ENCODE results near the gene INO80E.
"Not testable (repeated sequence)": the region's sequence is repeated elsewhere in the genome, so short reads cannot be mapped to it uniquely, and the experiment has no call there.

Gene INO80E, protein sequence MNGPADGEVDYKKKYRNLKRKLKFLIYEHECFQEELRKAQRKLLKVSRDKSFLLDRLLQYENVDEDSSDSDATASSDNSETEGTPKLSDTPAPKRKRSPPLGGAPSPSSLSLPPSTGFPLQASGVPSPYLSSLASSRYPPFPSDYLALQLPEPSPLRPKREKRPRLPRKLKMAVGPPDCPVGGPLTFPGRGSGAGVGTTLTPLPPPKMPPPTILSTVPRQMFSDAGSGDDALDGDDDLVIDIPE

GRCh38 chr16:29995911-29996765 lies at the start of gene INO80E:
Gene INO80E (plus strand): TSS chr16:29996241. CDS start chr16:29996311, 70 bp downstream.
- Mint-ChIP-seq H3K9me3 (no peaks in the 10 kb centered on the region), H3K36me3 (peaks cover 97% of the 10 kb centered on the region), H3K4me3 (peak within 1 kb of the TSS; percentile 98), H3K4me1 (peaks cover 44% of the 10 kb centered on the region), H3K27ac (peak within 1 kb of the TSS; percentile 99)
- ATAC-seq (peak; percentile 99), DNase-seq (ENCODE audit: low spot score in 2 of 2) (peak; percentile 96 to 99)

GRCh38 chr16:29947897-29948296 lies 48.1 kb upstream of the INO80E start:
- Mint-ChIP-seq H3K9me3 (peaks cover 3% of the 10 kb centered on the region), H3K4me1 (no peaks in the 10 kb centered on the region), H3K4me3 (no peak overlapping the region), H3K36me3 (no peaks in the 10 kb centered on the region), H3K27ac (no peak overlapping the region)
- ATAC-seq (no peak), DNase-seq (ENCODE audit: low spot score in 2 of 2) (no peak)

DNA sequence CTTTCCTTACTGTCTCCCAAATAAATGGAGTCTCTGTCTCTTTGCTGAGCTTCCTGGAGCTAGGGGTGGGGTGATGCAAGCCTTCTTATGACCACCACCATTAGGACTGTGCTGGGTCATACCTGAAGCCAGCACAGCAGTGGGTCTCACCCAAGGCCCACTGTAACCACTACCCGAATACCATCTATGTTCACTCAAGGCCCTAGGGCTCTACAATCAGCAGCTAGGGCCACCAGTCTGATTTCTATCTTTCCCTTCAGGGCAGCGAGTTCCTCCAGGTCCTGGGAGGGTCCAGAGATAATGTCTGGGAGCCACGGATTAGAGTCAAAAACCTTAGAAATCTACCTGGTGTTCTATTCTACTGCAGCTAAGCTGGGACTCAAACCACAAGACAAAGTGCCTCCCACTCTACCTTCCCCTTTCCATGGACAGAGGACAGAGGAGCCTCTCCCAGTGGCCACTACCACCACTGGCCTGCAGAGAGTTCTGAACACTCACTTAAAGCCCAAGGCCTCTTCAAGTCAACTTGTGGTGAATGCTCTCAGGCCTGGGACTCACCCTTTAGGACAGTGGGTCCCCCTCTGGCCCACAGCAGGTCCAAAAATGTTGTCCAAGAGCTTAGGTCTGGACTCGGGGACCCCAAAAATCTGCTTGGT lies 45.1 kb upstream of the INO80E start:
- no peak overlapping the region for H3K27ac Mint-ChIP-seq
- no peaks in the 10 kb centered on the region for H3K36me3 Mint-ChIP-seq
- peaks cover 3% of the 10 kb centered on the region for H3K9me3 Mint-ChIP-seq
- H3K4me1 Mint-ChIP-seq: no peaks in the 10 kb centered on the region
- DNase-seq (ENCODE audit: low spot score in 2 of 2) (no peak), ATAC-seq (no peak)
- no peak overlapping the region for H3K4me3 Mint-ChIP-seq

DNA sequence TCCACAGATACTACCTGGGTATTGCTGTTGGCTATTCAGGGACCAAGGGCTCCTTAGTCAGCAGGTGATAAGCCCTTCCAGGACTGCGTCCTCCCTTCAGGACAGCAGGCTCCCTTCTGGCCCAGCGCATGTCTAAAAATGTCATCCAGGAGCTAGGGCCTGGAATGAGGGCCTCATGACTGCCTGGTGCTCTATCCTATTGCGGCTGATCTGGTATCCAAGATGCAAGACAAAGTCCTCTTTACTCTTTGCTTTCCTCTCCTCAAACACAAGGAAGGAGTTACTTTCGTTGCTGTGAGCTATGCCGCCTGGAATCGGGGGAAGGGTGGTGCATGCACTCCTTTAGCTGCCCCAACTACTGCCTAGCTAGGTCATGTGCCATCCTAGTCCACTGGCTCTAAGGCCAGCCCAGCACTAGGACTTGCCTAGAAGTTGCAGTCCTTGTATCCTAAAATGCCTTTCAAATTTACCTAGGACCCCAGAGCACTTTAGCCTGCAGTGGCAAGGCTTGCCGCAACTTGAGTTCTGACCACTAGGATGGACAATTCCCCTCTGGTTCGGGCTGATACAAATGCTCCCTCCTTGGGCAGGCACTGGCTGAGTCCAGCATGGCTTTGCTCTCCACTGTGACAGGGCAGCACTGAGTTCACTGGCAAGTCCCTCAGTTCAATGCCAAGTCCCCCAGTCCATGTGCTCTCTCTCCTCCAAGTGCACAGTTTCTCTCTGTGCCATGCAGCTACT lies 44.2 kb upstream of the INO80E start:
- Mint-ChIP-seq H3K4me3 (no peak overlapping the region), H3K4me1 (no peaks in the 10 kb centered on the region), H3K36me3 (no peaks in the 10 kb centered on the region), H3K27ac (peak overlapping the region; percentile 34), H3K9me3 (peaks cover 3% of the 10 kb centered on the region)
- ATAC-seq: no peak
- no peak for DNase-seq (ENCODE audit: low spot score in 2 of 2)

DNA sequence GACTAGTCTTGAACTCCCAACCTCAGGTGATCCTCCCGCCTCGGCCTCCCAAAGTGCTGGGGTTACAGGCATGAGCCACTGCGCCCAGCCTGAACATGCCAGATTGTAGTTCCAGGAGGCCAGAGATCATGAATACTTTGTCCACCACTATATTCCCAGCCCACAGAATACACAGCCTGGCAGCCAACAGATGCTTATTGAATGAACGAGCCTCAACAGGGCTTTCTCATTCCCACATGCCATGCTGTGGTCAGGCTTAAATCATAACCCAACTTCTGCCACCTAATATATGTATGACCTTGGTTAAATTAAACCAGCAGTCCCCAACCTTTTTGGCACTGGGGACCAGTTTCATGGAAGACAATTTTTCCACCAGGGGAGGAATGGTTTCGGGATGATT lies 37.3 kb upstream of the INO80E start:
- Mint-ChIP-seq H3K9me3 (no peaks in the 10 kb centered on the region), H3K27ac (no peak overlapping the region), H3K4me3 (no peak overlapping the region), H3K36me3 (no peaks in the 10 kb centered on the region), H3K4me1 (peaks cover 18% of the 10 kb centered on the region)
- DNase-seq (ENCODE audit: low spot score in 2 of 2): no peak
- no peak for ATAC-seq

GRCh38 chr16:29959293-29959692 lies 36.7 kb upstream of the INO80E start:
- no peak for DNase-seq (ENCODE audit: low spot score in 2 of 2)
- Mint-ChIP-seq H3K4me3 (no peak overlapping the region), H3K27ac (no peak overlapping the region), H3K9me3 (no peaks in the 10 kb centered on the region), H3K36me3 (no peaks in the 10 kb centered on the region), H3K4me1 (peaks cover 18% of the 10 kb centered on the region)
- no peak for ATAC-seq

GRCh38 chr16:29959821-29960220 lies 36.2 kb upstream of the INO80E start:
- H3K36me3 Mint-ChIP-seq; ATAC-seq; DNase-seq (ENCODE audit: low spot score in 2 of 2); H3K9me3 Mint-ChIP-seq; H3K27ac Mint-ChIP-seq; H3K4me3 Mint-ChIP-seq: not testable (repeated sequence)
- H3K4me1 Mint-ChIP-seq: peaks cover 18% of the 10 kb centered on the region

DNA sequence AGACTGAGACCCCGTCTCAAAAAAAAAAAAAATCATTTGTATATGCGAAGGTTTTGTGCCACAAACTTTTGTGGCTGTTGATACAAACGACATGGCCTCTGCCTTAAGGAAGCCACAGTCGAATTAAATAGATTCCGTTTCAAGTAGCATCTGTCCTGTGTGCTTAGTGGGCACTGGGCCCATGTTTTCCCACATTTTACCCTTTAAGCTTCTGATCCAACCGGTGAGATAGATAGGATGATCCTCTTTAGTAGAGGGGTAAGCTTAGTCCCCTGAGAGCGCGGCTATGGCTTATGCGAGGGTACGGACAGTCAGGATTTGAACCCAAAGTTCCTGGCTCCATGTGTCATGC lies 34.9 kb upstream of the INO80E start:
- no peak for DNase-seq (ENCODE audit: low spot score in 2 of 2)
- Mint-ChIP-seq H3K36me3 (no peaks in the 10 kb centered on the region), H3K4me3 (peak overlapping the region; percentile 84), H3K4me1 (peaks cover 18% of the 10 kb centered on the region), H3K27ac (peak overlapping the region; percentile 89), H3K9me3 (no peaks in the 10 kb centered on the region)
- ATAC-seq: no peak

DNA sequence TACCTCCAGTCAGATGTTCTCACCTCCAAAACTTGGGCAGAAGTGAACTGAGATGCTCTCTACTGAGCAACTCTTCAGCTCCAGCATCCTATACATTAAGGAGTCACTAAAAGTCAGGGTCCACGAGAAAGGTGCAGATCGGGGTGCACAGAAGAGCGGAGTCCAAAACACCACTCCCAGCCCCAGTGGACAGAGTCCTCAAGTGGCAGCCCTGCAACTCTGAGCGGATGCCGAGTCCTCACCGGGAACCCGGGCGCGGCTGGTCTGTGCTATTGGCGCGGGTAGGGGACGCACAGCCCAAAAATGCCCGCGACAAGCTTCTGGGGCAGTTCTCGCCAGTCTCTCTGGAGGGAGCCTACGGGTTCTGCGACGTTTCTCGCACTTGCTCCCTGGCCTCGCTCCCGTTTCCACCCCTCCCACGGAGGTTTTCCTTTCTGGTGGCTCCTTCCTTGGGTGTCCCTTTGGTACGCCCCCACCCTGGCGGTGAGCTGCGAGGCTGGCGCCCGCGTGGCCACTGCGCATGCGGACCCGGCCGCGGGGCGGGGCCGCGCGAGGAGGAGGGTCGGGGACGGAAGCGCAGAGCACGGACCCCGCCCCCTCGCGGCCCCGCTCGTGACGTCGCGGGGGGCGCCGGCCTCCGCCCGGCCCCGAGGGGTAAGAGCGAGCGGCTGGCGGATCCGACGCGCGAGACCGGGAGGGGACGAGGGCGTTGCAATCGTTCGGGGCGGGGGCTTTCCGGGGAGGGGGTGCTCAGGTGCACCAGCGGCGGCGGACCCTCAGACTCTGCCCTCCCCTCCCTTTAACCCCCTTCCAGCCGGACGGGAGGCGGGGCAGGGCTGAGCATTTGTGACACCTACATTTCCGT lies 34.3 kb upstream of the INO80E start, which contains the start of gene TMEM219:
TSS of gene TMEM219 (plus strand) at position 601 of the 865 bp plus-strand sequence. CDS start 1,065 bp downstream, outside the sequence.
- Mint-ChIP-seq H3K36me3 (no peaks in the 10 kb centered on the region), H3K4me3 (peak within 1 kb of the TSS; percentile 84), H3K27ac (peak within 1 kb of the TSS; percentile 89), H3K4me1 (peaks cover 18% of the 10 kb centered on the region), H3K9me3 (no peaks in the 10 kb centered on the region)
- DNase-seq (ENCODE audit: low spot score in 2 of 2): peak; percentile 98 to 99
- peak; percentile 90 for ATAC-seq

DNA sequence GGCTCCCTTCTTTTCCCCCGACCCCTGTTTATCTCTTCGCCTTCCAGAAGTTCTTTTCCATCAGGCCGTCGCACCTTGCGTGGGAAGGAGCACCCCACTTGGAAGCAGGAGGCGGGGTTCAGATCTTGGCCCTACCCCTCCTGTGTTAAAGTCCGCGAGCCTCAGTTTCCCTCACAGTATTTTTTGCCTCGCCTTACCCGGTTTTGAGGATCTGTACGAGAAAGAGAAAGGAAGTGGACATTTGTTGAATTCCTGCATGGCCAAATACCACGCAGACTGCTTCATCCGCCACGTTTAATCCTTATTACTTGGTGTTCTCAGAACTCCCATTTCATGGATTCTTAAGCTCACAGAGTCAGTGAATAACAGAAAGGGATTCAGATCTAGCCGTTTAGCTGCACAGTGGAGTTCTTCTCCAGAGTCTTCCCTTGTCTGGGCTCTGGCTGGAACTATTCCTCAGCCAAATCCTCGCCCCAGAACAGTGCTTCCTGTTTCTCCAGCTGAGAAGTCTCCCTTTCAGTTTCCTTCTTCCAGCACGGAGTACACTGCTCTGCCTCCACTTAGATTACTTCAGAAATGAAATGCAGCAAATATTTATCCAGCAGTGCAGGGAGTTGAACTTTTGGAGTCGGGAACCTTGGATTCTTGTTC lies 33.6 kb upstream of the INO80E start:
- DNase-seq (ENCODE audit: low spot score in 2 of 2) (no peak), ATAC-seq (no peak)
- Mint-ChIP-seq H3K27ac (peak overlapping the region; percentile 89), H3K36me3 (peaks cover 4% of the 10 kb centered on the region), H3K4me1 (peaks cover 18% of the 10 kb centered on the region), H3K4me3 (peak overlapping the region; percentile 84), H3K9me3 (no peaks in the 10 kb centered on the region)

DNA sequence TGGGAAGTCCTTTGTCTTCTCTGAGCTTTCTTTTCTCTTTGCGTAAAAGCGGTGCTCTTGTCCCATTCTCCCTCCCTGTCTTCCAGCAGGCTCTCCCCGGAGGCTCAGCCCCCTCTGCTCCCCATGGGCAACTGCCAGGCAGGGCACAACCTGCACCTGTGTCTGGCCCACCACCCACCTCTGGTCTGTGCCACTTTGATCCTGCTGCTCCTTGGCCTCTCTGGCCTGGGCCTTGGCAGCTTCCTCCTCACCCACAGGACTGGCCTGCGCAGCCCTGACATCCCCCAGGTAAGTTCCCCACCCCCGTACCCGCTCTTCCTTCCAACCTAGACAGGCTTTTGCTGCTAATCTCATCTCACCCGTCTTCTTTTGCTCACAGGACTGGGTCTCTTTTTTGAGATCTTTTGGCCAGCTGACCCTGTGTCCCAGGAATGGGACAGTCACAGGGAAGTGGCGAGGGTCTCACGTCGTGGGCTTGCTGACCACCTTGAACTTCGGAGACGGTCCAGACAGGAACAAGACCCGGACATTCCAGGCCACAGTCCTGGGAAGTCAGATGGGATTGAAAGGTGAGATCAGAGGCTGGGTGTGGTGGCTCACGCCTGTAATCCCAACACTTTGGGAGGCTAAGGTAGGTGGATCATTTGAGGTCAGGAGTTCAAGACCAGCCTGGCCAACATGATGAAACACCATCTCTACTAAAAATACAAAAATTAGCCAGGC lies 32.9 kb upstream of the INO80E start:
- no peak for DNase-seq (ENCODE audit: low spot score in 2 of 2)

GRCh38 chr16:29968205-29968604 lies 27.8 kb upstream of the INO80E start:
- no peak overlapping the region for H3K4me3 Mint-ChIP-seq
- ATAC-seq: no peak
- no peak for DNase-seq (ENCODE audit: low spot score in 2 of 2)
- H3K27ac Mint-ChIP-seq: no peak overlapping the region
- H3K36me3 Mint-ChIP-seq: peaks cover 41% of the 10 kb centered on the region
- H3K4me1 Mint-ChIP-seq: peaks cover 5% of the 10 kb centered on the region
- no peaks in the 10 kb centered on the region for H3K9me3 Mint-ChIP-seq

More for the DNA sequence above, 32.9 kb upstream of the INO80E start:
- no peak for ATAC-seq
- no peaks in the 10 kb centered on the region for H3K9me3 Mint-ChIP-seq
- H3K4me3 Mint-ChIP-seq: peak overlapping the region; percentile 84
- H3K27ac Mint-ChIP-seq: peak overlapping the region; percentile 89
- peaks cover 18% of the 10 kb centered on the region for H3K4me1 Mint-ChIP-seq
- peaks cover 11% of the 10 kb centered on the region for H3K36me3 Mint-ChIP-seq

- no peak for ATAC-seq
- DNase-seq (ENCODE audit: low spot score in 2 of 2): no peak
- Mint-ChIP-seq H3K4me1 (peaks cover 25% of the 10 kb centered on the region), H3K36me3 (peaks cover 55% of the 10 kb centered on the region), H3K4me3 (no peak overlapping the region), H3K9me3 (no peaks in the 10 kb centered on the region), H3K27ac (peak overlapping the region; percentile 60)
Measured at GRCh38 chr16:29971304-29971703, 24.7 kb upstream of the INO80E start.

Data from stimulated activated effector memory CD8-positive, alpha-beta T cell treated with anti-CD3 and anti-CD28 coated beads, Interleukin-12 subunit alpha, Interleukin-12 subunit beta, amount 100 ng/mL, for 72 hours (primary cell).